Islet of Langerhans (tissue), 1 donor: ENCODE data around the gene C10orf95.
A peak's percentile ranks its signal among the peaks of the same experiment; 100 is the strongest.

Experiments
- FAIRE-seq: peaks from one replicate; lab custom pipeline; 2011; peaks lifted over from hg19 to GRCh38; lab: Jason Lieb, UNC

Gene C10orf95

GRCh38 chr10:102434394-102435132 lies 16.8 kb downstream of the C10orf95 start:
- FAIRE-seq = no peak

GRCh38 chr10:102433619-102434046 lies 17.7 kb downstream of the C10orf95 start:
- no peak for FAIRE-seq

- FAIRE-seq = no peak
Observed at GRCh38 chr10:102432162-102432950, 19.0 kb downstream of the C10orf95 start, which contains the start of gene CUEDC2. CUEDC2 (minus strand) TSS chr10:102432574; CDS start chr10:102425188, 7,386 bp downstream.

GRCh38 chr10:102431452-102432124 lies 19.8 kb downstream of the C10orf95 start:
- FAIRE-seq = no peak

- FAIRE-seq = no peak
Observed at GRCh38 chr10:102429468-102429867, 21.9 kb downstream of the C10orf95 start.

- no peak for FAIRE-seq
Observed at GRCh38 chr10:102426803-102427287, 24.5 kb downstream of the C10orf95 start.

- no peak for FAIRE-seq
Observed at GRCh38 chr10:102425444-102425843, 25.9 kb downstream of the C10orf95 start.

- FAIRE-seq = no peak
Observed at GRCh38 chr10:102424916-102425315, 26.4 kb downstream of the C10orf95 start.

- no peak for FAIRE-seq
Observed at GRCh38 chr10:102424145-102424544, 27.2 kb downstream of the C10orf95 start.

GRCh38 chr10:102423372-102423968 lies 27.9 kb downstream of the C10orf95 start:
- FAIRE-seq = no peak

GRCh38 chr10:102422545-102423129 lies 28.7 kb downstream of the C10orf95 start:
- no peak for FAIRE-seq

GRCh38 chr10:102421757-102422512 lies 29.4 kb downstream of the C10orf95 start:
- no peak for FAIRE-seq

GRCh38 chr10:102421507-102421756 lies 29.9 kb downstream of the C10orf95 start:
- no peak for FAIRE-seq

- FAIRE-seq = peak; percentile 49
Observed at GRCh38 chr10:102420714-102421506, 30.4 kb downstream of the C10orf95 start, which contains the start of gene FBXL15. FBXL15 (plus strand) TSS chr10:102420836; CDS start chr10:102421130, 294 bp downstream.

GRCh38 chr10:102420181-102420713 lies 31.1 kb downstream of the C10orf95 start:
- no peak for FAIRE-seq

GRCh38 chr10:102419269-102420180 lies 31.8 kb downstream of the C10orf95 start:
- FAIRE-seq = no peak

GRCh38 chr10:102418622-102419268 lies 32.6 kb downstream of the C10orf95 start, which contains the start of gene PSD:
PSD (minus strand) TSS chr10:102418785; CDS start chr10:102417038, 1,747 bp downstream.
- FAIRE-seq = no peak

GRCh38 chr10:102416695-102417094 lies 34.6 kb downstream of the C10orf95 start:
- no peak for FAIRE-seq
